ENCODE results near the gene HIVEP3.

HIVEP3 gene

GRCh38 chr1:41461790-41462679 is 456.7 kb downstream of the HIVEP3 start:
- in situ Hi-C loops (cut with MboI; ENCODE audit: low sequenced_read_pairs) = no loop called here

GRCh38 chr1:41456847-41457540 is 461.7 kb downstream of the HIVEP3 start:
- in situ Hi-C loops (cut with MboI; ENCODE audit: low sequenced_read_pairs) = no loop called here

Data from HL-60/S4 (cell line).